Mesendoderm (in vitro differentiated cells): Measurements from ENCODE around the gene LENG1.

ENCODE experiments used
- DNase-seq: peaks from one replicate; pipeline ENCODE4 v3.0.0; 2013
- H2AK5ac ChIP-seq: 2 replicates; pipeline ENCODE4 v1.6.1; 2013; ENCODE audit warnings: low read length, inconsistent platforms
- H2BK120ac ChIP-seq: 2 replicates; pipeline ENCODE4 v1.6.1; 2013; ENCODE audit warnings: low read depth, mild to moderate bottlenecking, low read length, moderate library complexity, mixed read lengths
- H2BK15ac ChIP-seq: replicated peaks from 2 replicates; pipeline ENCODE4 v1.6.1; 2013; ENCODE audit warnings: low read depth, mild to moderate bottlenecking, moderate library complexity
- H2BK5ac ChIP-seq: 2 replicates; pipeline ENCODE4 v1.6.1; 2013; ENCODE audit warnings: low read length, inconsistent platforms
- H3K18ac ChIP-seq: 2 replicates; pipeline ENCODE4 v1.6.1; 2013; ENCODE audit warnings: mild to moderate bottlenecking, low read length, mixed read lengths
- H3K23ac ChIP-seq: one replicate; pipeline ENCODE4 v1.6.1; 2013; ENCODE audit warnings: low read length
- H3K27ac ChIP-seq: 2 replicates; pipeline ENCODE4 v1.5.1; 2013; ENCODE audit warnings: low read depth, mild to moderate bottlenecking, inconsistent platforms, low read length, moderate library complexity
- H3K27me3 ChIP-seq: 2 replicates; pipeline ENCODE4 v1.6.1; 2013; ENCODE audit warnings: low read length, control low read depth, mild to moderate bottlenecking, inconsistent platforms; ENCODE audit not compliant: insufficient read depth, poor library complexity
- H3K36me3 ChIP-seq: 2 replicates; pipeline ENCODE4 v1.6.1; 2013; ENCODE audit warnings: low read length, inconsistent platforms; ENCODE audit not compliant: control insufficient read depth, insufficient read depth
- H3K4ac ChIP-seq: one replicate; pipeline ENCODE4 v1.6.1; 2013; ENCODE audit warnings: low read depth, mild to moderate bottlenecking, low read length, moderate library complexity
- H3K4me1 ChIP-seq: 2 replicates; pipeline ENCODE4 v1.6.1; 2013; ENCODE audit warnings: low read depth, low read length, inconsistent platforms; ENCODE audit not compliant: control insufficient read depth
- H3K4me2 ChIP-seq: 2 replicates; pipeline ENCODE4 v1.6.1; 2013; ENCODE audit warnings: low read length
- H3K4me3 ChIP-seq: 2 replicates; pipeline ENCODE4 v1.5.1; 2013; ENCODE audit warnings: mild to moderate bottlenecking, low read length
- H3K56ac ChIP-seq: one replicate; pipeline ENCODE4 v1.6.1; 2013; ENCODE audit warnings: low read length
- H3K79me1 ChIP-seq: 2 replicates; pipeline ENCODE4 v1.6.1; 2013; ENCODE audit warnings: low read length, inconsistent platforms
- H3K79me2 ChIP-seq: 2 replicates; pipeline ENCODE4 v1.6.1; 2013; ENCODE audit warnings: mild to moderate bottlenecking, low read length; ENCODE audit not compliant: control insufficient read depth, insufficient read depth
- H3K9ac ChIP-seq: 2 replicates; pipeline ENCODE4 v1.6.1; 2013; ENCODE audit warnings: low read length, inconsistent platforms
- H4K5ac ChIP-seq: one replicate; pipeline ENCODE4 v1.6.1; 2013; ENCODE audit warnings: low read length
- H4K8ac ChIP-seq: one replicate; pipeline ENCODE4 v1.6.1; 2013; ENCODE audit warnings: low read depth, mild to moderate bottlenecking, control low read depth, low read length, moderate library complexity
- whole genome bisulfite sequencing: extraction: QIAGEN DNeasy Blood & Tissue Kit; methylation state at CpG from one replicate; pipeline ENCODE4 v1.1.7; 2013; ENCODE audit warnings: low lambda C conversion rate, missing lambda C conversion rate; ENCODE audit not compliant: insufficient coverage; ENCODE audit errors: extremely low coverage; 5-methylcytosine and 5-hydroxymethylcytosine counted together

LENG1 gene

GRCh38 chr19:54164369-54165068 lies 5.0 kb upstream of the LENG1 start:
- peaks cover 2% of the 10 kb centered on the region for H3K79me1 ChIP-seq
- peak overlapping the region; percentile 61 for H3K4me2 ChIP-seq
- no peak overlapping the region for H2BK5ac ChIP-seq
- no peak overlapping the region for H3K4ac ChIP-seq
- no peak overlapping the region for H4K5ac ChIP-seq
- H2BK15ac ChIP-seq, result no peak overlapping the region
- no peak overlapping the region for H3K23ac ChIP-seq
- H3K27ac ChIP-seq, result no peak overlapping the region
- peak; percentile 92 for DNase-seq
- H3K79me2 ChIP-seq, result no peaks in the 10 kb centered on the region
- no peak overlapping the region for H3K18ac ChIP-seq
- H3K4me3 ChIP-seq, result no peak overlapping the region
- peak overlapping the region; percentile 73 for H3K56ac ChIP-seq
- no peaks in the 10 kb centered on the region for H3K27me3 ChIP-seq
- H2BK120ac ChIP-seq, result no peak overlapping the region
- no peak overlapping the region for H2AK5ac ChIP-seq
- no peaks in the 10 kb centered on the region for H3K36me3 ChIP-seq
- peaks cover 3% of the 10 kb centered on the region for H3K4me1 ChIP-seq
- WGBS, result no CpG with 5 or more reads among the region's 37 CpGs
- H4K8ac ChIP-seq, result no peak overlapping the region
- H3K9ac ChIP-seq, result peak overlapping the region; percentile 51

- no peak overlapping the region for H2BK15ac ChIP-seq
- no peak overlapping the region for H4K5ac ChIP-seq
- no peak overlapping the region for H2BK5ac ChIP-seq
- H3K27ac ChIP-seq, result no peak overlapping the region
- no peak overlapping the region for H2BK120ac ChIP-seq
- no peak overlapping the region for H3K56ac ChIP-seq
- H3K4ac ChIP-seq, result no peak overlapping the region
- H3K18ac ChIP-seq, result no peak overlapping the region
- H3K4me2 ChIP-seq, result no peak overlapping the region
- H2AK5ac ChIP-seq, result no peak overlapping the region
- H3K79me1 ChIP-seq, result peaks cover 2% of the 10 kb centered on the region
- H3K27me3 ChIP-seq, result no peaks in the 10 kb centered on the region
- no peaks in the 10 kb centered on the region for H3K36me3 ChIP-seq
- peaks cover 3% of the 10 kb centered on the region for H3K4me1 ChIP-seq
- H3K79me2 ChIP-seq, result no peaks in the 10 kb centered on the region
- H3K23ac ChIP-seq, result no peak overlapping the region
- H3K4me3 ChIP-seq, result no peak overlapping the region
- no peak for DNase-seq
- WGBS, result no CpG with 5 or more reads among the region's 14 CpGs
- no peak overlapping the region for H4K8ac ChIP-seq
- H3K9ac ChIP-seq, result no peak overlapping the region
Measured at GRCh38 chr19:54162884-54163283, 3.4 kb upstream of the LENG1 start.

- Histone ChIP-seq H4K8ac (no peak overlapping the region), H3K79me2 (no peaks in the 10 kb centered on the region), H3K27me3 (no peaks in the 10 kb centered on the region), H3K9ac (no peak overlapping the region), H2BK15ac (no peak overlapping the region), H3K4me2 (peak overlapping the region; percentile 88), H3K36me3 (no peaks in the 10 kb centered on the region), H3K56ac (no peak overlapping the region), H4K5ac (no peak overlapping the region), H3K4me1 (peaks cover 3% of the 10 kb centered on the region), H3K79me1 (peaks cover 2% of the 10 kb centered on the region), H2BK5ac (no peak overlapping the region), H3K23ac (no peak overlapping the region), H3K4me3 (no peak overlapping the region), H3K4ac (no peak overlapping the region), H2AK5ac (no peak overlapping the region), H3K27ac (no peak overlapping the region), H2BK120ac (no peak overlapping the region), H3K18ac (no peak overlapping the region)
- DNase-seq, result peak; percentile 85
- WGBS, result no CpG with 5 or more reads among the region's 35 CpGs
Measured at GRCh38 chr19:54162241-54162805, 2.8 kb upstream of the LENG1 start.

GRCh38 chr19:54160854-54161253 lies 1.3 kb upstream of the LENG1 start:
- Histone ChIP-seq H3K4me3 (no peak overlapping the region), H3K56ac (peak overlapping the region; percentile 96), H3K18ac (no peak overlapping the region), H3K4me2 (peak overlapping the region; percentile 97), H2BK15ac (no peak overlapping the region), H4K8ac (no peak overlapping the region), H3K27me3 (no peaks in the 10 kb centered on the region), H4K5ac (no peak overlapping the region), H3K79me1 (peaks cover 2% of the 10 kb centered on the region), H3K23ac (no peak overlapping the region), H2AK5ac (no peak overlapping the region), H3K4me1 (peaks cover 3% of the 10 kb centered on the region), H2BK120ac (no peak overlapping the region), H3K9ac (peak overlapping the region; percentile 94), H3K36me3 (peaks cover 4% of the 10 kb centered on the region), H3K27ac (no peak overlapping the region), H3K4ac (no peak overlapping the region), H2BK5ac (no peak overlapping the region), H3K79me2 (no peaks in the 10 kb centered on the region)
- DNase-seq, result no peak
- no CpG with 5 or more reads among the region's 13 CpGs for WGBS

- Histone ChIP-seq H3K79me1 (peaks cover 2% of the 10 kb centered on the region), H3K18ac (peak overlapping the region; percentile 13), H3K56ac (peak overlapping the region; percentile 96), H3K4me1 (peaks cover 3% of the 10 kb centered on the region), H4K8ac (no peak overlapping the region), H3K23ac (peak overlapping the region; percentile 17), H3K9ac (peak overlapping the region; percentile 94), H3K4me2 (peak overlapping the region; percentile 97), H3K36me3 (peaks cover 6% of the 10 kb centered on the region), H2BK15ac (no peak overlapping the region), H2AK5ac (no peak overlapping the region), H3K4me3 (peak overlapping the region; percentile 86), H2BK120ac (no peak overlapping the region), H3K27me3 (no peaks in the 10 kb centered on the region), H3K4ac (no peak overlapping the region), H3K79me2 (no peaks in the 10 kb centered on the region), H4K5ac (no peak overlapping the region), H2BK5ac (no peak overlapping the region), H3K27ac (peak overlapping the region; percentile 61)
- DNase-seq, result peak; percentile 53
- WGBS, result no CpG with 5 or more reads among the region's 28 CpGs
Measured at GRCh38 chr19:54160182-54160811, 776 bp upstream of the LENG1 start.
